Mesenchymal stem cell (in vitro differentiated cells and primary cell): ENCODE measurements around the gene RAMAC.

ENCODE experiments used
- DNase-seq: peaks from one replicate; pipeline ENCODE4 v3.0.0-alpha.2; 2013
- H2AFZ ChIP-seq: one replicate; pipeline ENCODE4 v1.6.1; 2013; ENCODE audit warnings: low read depth, mild to moderate bottlenecking, control low read depth, inconsistent platforms, low read length, moderate library complexity
- H2AK5ac ChIP-seq: 2 replicates; pipeline ENCODE4 v1.6.1; 2013; ENCODE audit warnings: low read length, moderate library complexity, mild to moderate bottlenecking, inconsistent platforms; ENCODE audit not compliant: severe bottlenecking
- H2BK120ac ChIP-seq: one replicate; pipeline ENCODE4 v1.6.1; 2013; ENCODE audit warnings: low read depth, mild to moderate bottlenecking, inconsistent platforms, low read length, moderate library complexity
- H2BK12ac ChIP-seq, 2 experiments: one replicate each; pipeline ENCODE4 v1.6.1; 2013; ENCODE audit warnings: inconsistent platforms in 2 of 2, low read length in 2 of 2, mild to moderate bottlenecking in 2 of 2, moderate library complexity in 2 of 2, control low read depth in 1 of 2
- H2BK15ac ChIP-seq: one replicate; pipeline ENCODE4 v1.6.1; 2013; ENCODE audit warnings: mild to moderate bottlenecking, low read depth, inconsistent platforms; ENCODE audit not compliant: poor library complexity, severe bottlenecking
- H2BK5ac ChIP-seq: 2 replicates; pipeline ENCODE4 v1.6.1; 2013; ENCODE audit warnings: low read depth, mild to moderate bottlenecking, low read length, control low read depth, inconsistent platforms; ENCODE audit not compliant: poor library complexity, severe bottlenecking
- H3K14ac ChIP-seq, 2 experiments: one replicate each; pipeline ENCODE4 v1.6.1; 2013; ENCODE audit warnings: inconsistent platforms in 2 of 2, low read length in 2 of 2, control low read depth in 1 of 2, mild to moderate bottlenecking in 1 of 2, moderate library complexity in 1 of 2
- H3K18ac ChIP-seq, 2 experiments: one replicate each; pipeline ENCODE4 v1.6.1; 2013; ENCODE audit warnings: inconsistent platforms in 2 of 2, low read length in 2 of 2, control low read depth in 1 of 2, low read depth in 1 of 2, mild to moderate bottlenecking in 1 of 2
- H3K23ac ChIP-seq, 2 experiments: one replicate each; pipeline ENCODE4 v1.6.1; 2013; ENCODE audit warnings: inconsistent platforms in 2 of 2, low read length in 2 of 2, mild to moderate bottlenecking in 2 of 2, moderate library complexity in 2 of 2, control low read depth in 1 of 2
- H3K27ac ChIP-seq: 2 replicates; pipeline ENCODE4 v1.5.1; 2013; ENCODE audit warnings: mild to moderate bottlenecking, moderate library complexity, low read length, control low read depth, inconsistent platforms; ENCODE audit not compliant: poor library complexity, severe bottlenecking
- H3K27me3 ChIP-seq, 2 experiments: 2 replicates each; pipeline versions ENCODE4 v1.6.1 to v1.7.0; 2013; ENCODE audit warnings: low read length in 2 of 2, mild to moderate bottlenecking in 2 of 2, moderate library complexity in 2 of 2, control low read depth in 1 of 2, inconsistent platforms in 1 of 2; ENCODE audit not compliant: control insufficient read depth in 1 of 2, insufficient read depth in 1 of 2
- H3K36me3 ChIP-seq, 2 experiments: 2 replicates each; pipeline versions ENCODE4 v1.6.1 to v1.7.0; 2013; ENCODE audit warnings: low read length in 2 of 2, control low read depth in 1 of 2, inconsistent platforms in 1 of 2, low read depth in 1 of 2, mild to moderate bottlenecking in 1 of 2; ENCODE audit not compliant: insufficient read depth in 2 of 2, control insufficient read depth in 1 of 2
- H3K4ac ChIP-seq, 2 experiments: one replicate each; pipeline ENCODE4 v1.6.1; 2013; ENCODE audit warnings: inconsistent platforms in 2 of 2, low read length in 2 of 2, mild to moderate bottlenecking in 2 of 2, moderate library complexity in 2 of 2, control low read depth in 1 of 2, low read depth in 1 of 2
- H3K4me1 ChIP-seq: 2 replicates; pipeline ENCODE4 v1.6.1; 2013; ENCODE audit warnings: low read depth, low read length, control low read depth; ENCODE audit not compliant: control insufficient read depth, insufficient read depth
- H3K4me2 ChIP-seq: 2 replicates; pipeline ENCODE4 v1.6.1; 2013; ENCODE audit warnings: low read length, mild to moderate bottlenecking, inconsistent platforms; ENCODE audit not compliant: poor library complexity, severe bottlenecking
- H3K4me3 ChIP-seq, 2 experiments: 2 replicates each; pipeline versions ENCODE4 v1.5.1 to v1.7.0; 2013; ENCODE audit warnings: low read length in 2 of 2, mild to moderate bottlenecking in 2 of 2, control low read depth in 1 of 2, low read depth in 1 of 2; ENCODE audit not compliant: insufficient read depth in 1 of 2
- H3K79me1 ChIP-seq: replicated peaks from 2 replicates; pipeline ENCODE4 v1.6.1; 2013; ENCODE audit warnings: mild to moderate bottlenecking, control low read depth, low read length, inconsistent platforms; ENCODE audit not compliant: poor library complexity, severe bottlenecking
- H3K9ac ChIP-seq: 2 replicates; pipeline ENCODE4 v1.7.0; 2013; ENCODE audit warnings: mild to moderate bottlenecking, low read length, moderate library complexity
- H3K9me3 ChIP-seq: 2 replicates; pipeline ENCODE4 v1.7.0; 2013; ENCODE audit warnings: mild to moderate bottlenecking, low read length; ENCODE audit not compliant: control insufficient read depth
- H4K8ac ChIP-seq: one replicate; pipeline ENCODE4 v1.6.1; 2013; ENCODE audit warnings: inconsistent platforms, mild to moderate bottlenecking, low read length, moderate library complexity
- H4K91ac ChIP-seq: one replicate; pipeline ENCODE4 v1.6.1; 2013; ENCODE audit warnings: mild to moderate bottlenecking, low read length, inconsistent platforms
- WGBS: methylation state at CpG from one replicate; pipeline ENCODE4 v1.1.7; 2013; ENCODE audit warnings: mixed read lengths; 5-methylcytosine and 5-hydroxymethylcytosine counted together

The RAMAC gene

GRCh38 chr15:82951472-82952157 lies 34.4 kb upstream of the RAMAC start:
- Histone ChIP-seq H2BK5ac (no peak overlapping the region), H3K4me2 (peak overlapping the region; percentile 92), H2BK12ac (no peak overlapping the region), H4K91ac (no peak overlapping the region), H3K4ac (no peak overlapping the region), H3K79me1 (no peaks in the 10 kb centered on the region), H3K4me1 (peaks cover 10% of the 10 kb centered on the region), H2BK15ac (no peak overlapping the region), H4K8ac (no peak overlapping the region), H3K27ac (no peak overlapping the region), H2BK120ac (no peak overlapping the region), H3K23ac (no peak overlapping the region), H3K18ac (no peak overlapping the region), H3K36me3 (no peaks in the 10 kb centered on the region), H3K14ac (no peak overlapping the region), H3K9ac (peak overlapping the region; percentile 46), H2AFZ (no peak overlapping the region), H2AK5ac (no peak overlapping the region), H3K4me3 (peak overlapping the region in 1 of 2 experiments; percentile 72), H3K27me3 (peaks cover 33 to 39% of the 10 kb centered on the region in 2 experiments), H3K9me3 (no peaks in the 10 kb centered on the region)
- 50% methylated on average over 8 of the region's 13 CpGs for WGBS
- no peak for DNase-seq

- H4K91ac ChIP-seq, result no peak within 1 kb of the TSS
- no peak within 1 kb of the TSS for H2BK15ac ChIP-seq
- WGBS, result 2% methylated on average over 62 of the region's 119 CpGs
- H4K8ac ChIP-seq, result peak within 1 kb of the TSS; percentile 37
- DNase-seq, result no peak
- H3K4me3 ChIP-seq, result peak within 1 kb of the TSS; percentile 57 to 72
- H2AK5ac ChIP-seq, result no peak within 1 kb of the TSS
- H2BK5ac ChIP-seq, result no peak within 1 kb of the TSS
- no peak within 1 kb of the TSS for H2BK120ac ChIP-seq
- no peak within 1 kb of the TSS for H3K4ac ChIP-seq
- peaks cover 10% of the 10 kb centered on the region for H3K4me1 ChIP-seq
- H3K23ac ChIP-seq, result no peak within 1 kb of the TSS
- no peak within 1 kb of the TSS for H3K18ac ChIP-seq
- peak within 1 kb of the TSS; percentile 92 for H3K4me2 ChIP-seq
- no peak within 1 kb of the TSS for H3K27ac ChIP-seq
- H3K9me3 ChIP-seq, result no peaks in the 10 kb centered on the region
- no peaks in the 10 kb centered on the region for H3K36me3 ChIP-seq
- no peak within 1 kb of the TSS for H2BK12ac ChIP-seq
- no peak within 1 kb of the TSS for H2AFZ ChIP-seq
- H3K9ac ChIP-seq, result peak within 1 kb of the TSS; percentile 64
- peaks cover 28 to 36% of the 10 kb centered on the region in 2 experiments for H3K27me3 ChIP-seq
- no peaks in the 10 kb centered on the region for H3K79me1 ChIP-seq
- no peak within 1 kb of the TSS for H3K14ac ChIP-seq
Observed at GRCh38 chr15:82952158-82953081, 33.6 kb upstream of the RAMAC start, which contains the start of gene HOMER2. TSS of gene HOMER2 (minus strand) at chr15:82952720. CDS start at chr15:82952535, 185 bp downstream.

- H3K4me1 ChIP-seq, result no peaks in the 10 kb centered on the region
- no peaks in the 10 kb centered on the region for H3K79me1 ChIP-seq
Observed at GRCh38 chr15:82958638-82959037, 27.4 kb upstream of the RAMAC start.

GRCh38 chr15:82959423-82959822 lies 26.6 kb upstream of the RAMAC start:
- H2BK120ac ChIP-seq, result no peak overlapping the region
- no peaks in the 10 kb centered on the region for H3K9me3 ChIP-seq
- H3K9ac ChIP-seq, result no peak overlapping the region
- DNase-seq, result no peak
- H2BK15ac ChIP-seq, result no peak overlapping the region
- H2BK12ac ChIP-seq, result no peak overlapping the region
- H3K23ac ChIP-seq, result no peak overlapping the region
- no peak overlapping the region for H2AFZ ChIP-seq
- 86% methylated on average over 4 of the region's 5 CpGs for WGBS
- H4K8ac ChIP-seq, result no peak overlapping the region
- no peak overlapping the region for H2BK5ac ChIP-seq
- no peak overlapping the region for H4K91ac ChIP-seq
- H3K4me1 ChIP-seq, result no peaks in the 10 kb centered on the region
- no peak overlapping the region for H3K14ac ChIP-seq
- no peak overlapping the region for H2AK5ac ChIP-seq
- no peak overlapping the region for H3K4me2 ChIP-seq
- H3K27ac ChIP-seq, result no peak overlapping the region
- H3K4ac ChIP-seq, result no peak overlapping the region
- no peak overlapping the region for H3K4me3 ChIP-seq
- no peaks in the 10 kb centered on the region for H3K36me3 ChIP-seq
- H3K27me3 ChIP-seq, result peaks cover 0 to 10% of the 10 kb centered on the region in 2 experiments
- no peak overlapping the region for H3K18ac ChIP-seq
- no peaks in the 10 kb centered on the region for H3K79me1 ChIP-seq

More at GRCh38 chr15:82958638-82959037, 27.4 kb upstream of the RAMAC start:
- H2BK120ac ChIP-seq, result no peak overlapping the region
- WGBS, result 88% methylated on average over 1 of the region's 1 CpG
- H4K8ac ChIP-seq, result no peak overlapping the region
- no peak overlapping the region for H3K27ac ChIP-seq
- H3K23ac ChIP-seq, result no peak overlapping the region
- no peak overlapping the region for H2AFZ ChIP-seq
- no peak overlapping the region for H3K14ac ChIP-seq
- no peak overlapping the region for H3K4me3 ChIP-seq
- no peak overlapping the region for H3K18ac ChIP-seq
- H3K36me3 ChIP-seq, result no peaks in the 10 kb centered on the region
- H3K9me3 ChIP-seq, result no peaks in the 10 kb centered on the region
- peaks cover 0 to 10% of the 10 kb centered on the region in 2 experiments for H3K27me3 ChIP-seq
- no peak overlapping the region for H3K4ac ChIP-seq
- H3K4me2 ChIP-seq, result no peak overlapping the region
- H2BK12ac ChIP-seq, result no peak overlapping the region
- H2AK5ac ChIP-seq, result no peak overlapping the region
- no peak for DNase-seq
- no peak overlapping the region for H3K9ac ChIP-seq
- H2BK15ac ChIP-seq, result no peak overlapping the region
- H2BK5ac ChIP-seq, result no peak overlapping the region
- H4K91ac ChIP-seq, result no peak overlapping the region
